Astrocyte (in vitro differentiated cells and primary cell): ENCODE measurements around the gene CNPY4. TPM values are rescaled to one million over a fixed set of nuclear protein-coding genes. Genes with fewer than 3 reads are reported as not detected.

Experiments used
- DNase-seq: peaks from one replicate; pipeline ENCODE4 v3.0.0-alpha.2; 2010; ENCODE audit warnings: low read depth
- FAIRE-seq: peaks from 2 replicates; lab custom pipeline; 2011; peaks lifted over from hg19 to GRCh38; lab: Jason Lieb, UNC
- H2AFZ ChIP-seq: 2 replicates; pipeline ENCODE4 v1.6.0; 2012; ENCODE audit warnings: low read depth, low read length, inconsistent platforms
- H3K27ac ChIP-seq: 2 replicates; pipeline ENCODE4 v1.5.1; 2011; ENCODE audit warnings: low read depth, low read length, inconsistent platforms
- H3K27me3 ChIP-seq: 2 replicates; pipeline ENCODE4 v1.6.0; 2011; ENCODE audit warnings: low read length, inconsistent platforms; ENCODE audit not compliant: insufficient read depth
- H3K36me3 ChIP-seq: 2 replicates; pipeline ENCODE4 v1.5.1; 2011; ENCODE audit warnings: low read length, inconsistent platforms; ENCODE audit not compliant: insufficient read depth
- H3K4me1 ChIP-seq: 2 replicates; pipeline ENCODE4 v1.5.1; 2011; ENCODE audit warnings: low read length, inconsistent platforms; ENCODE audit not compliant: insufficient read depth
- H3K4me2 ChIP-seq: 2 replicates; pipeline ENCODE4 v1.6.0; 2012; ENCODE audit warnings: low read length, inconsistent platforms
- H3K4me3 ChIP-seq: 2 replicates; pipeline ENCODE4 v1.5.1; 2011; ENCODE audit warnings: low read depth, mild to moderate bottlenecking, low read length, inconsistent platforms; ENCODE audit not compliant: insufficient read depth
- H3K79me2 ChIP-seq: 2 replicates; pipeline ENCODE4 v1.6.0; 2012; ENCODE audit warnings: mild to moderate bottlenecking, low read length, inconsistent platforms; ENCODE audit not compliant: insufficient read depth
- H3K9ac ChIP-seq: 2 replicates; pipeline ENCODE4 v1.6.0; 2012; ENCODE audit warnings: mild to moderate bottlenecking, low read length, inconsistent platforms
- H3K9me3 ChIP-seq: 2 replicates; pipeline ENCODE4 v1.5.1; 2012; ENCODE audit warnings: low read depth, mild to moderate bottlenecking, low read length, inconsistent platforms; ENCODE audit not compliant: insufficient read depth
- H4K20me1 ChIP-seq: 2 replicates; pipeline ENCODE4 v1.6.0; 2012; ENCODE audit warnings: low read length, inconsistent platforms; ENCODE audit not compliant: insufficient read depth
- H3K27ac Mint-ChIP-seq: one replicate; pipeline ENCODE4 v1.8.0; 2021; ENCODE audit warnings: mild to moderate bottlenecking, mixed read lengths; ENCODE audit not compliant: unreplicated experiment
- H3K27me3 Mint-ChIP-seq: one replicate; pipeline ENCODE4 v1.8.0; 2021; ENCODE audit warnings: low read depth, mixed read lengths; ENCODE audit not compliant: unreplicated experiment
- H3K36me3 Mint-ChIP-seq: one replicate; pipeline ENCODE4 v1.8.0; 2021; ENCODE audit warnings: low read depth, mixed read lengths; ENCODE audit not compliant: unreplicated experiment
- H3K4me1 Mint-ChIP-seq: one replicate; pipeline ENCODE4 v1.8.0; 2021; ENCODE audit warnings: low read depth, mixed read lengths; ENCODE audit not compliant: unreplicated experiment
- H3K4me3 Mint-ChIP-seq: one replicate; pipeline ENCODE4 v1.8.0; 2021; ENCODE audit warnings: mild to moderate bottlenecking, moderate library complexity, mixed read lengths; ENCODE audit not compliant: unreplicated experiment
- H3K9me3 Mint-ChIP-seq: one replicate; pipeline ENCODE4 v1.8.0; 2021; ENCODE audit warnings: mild to moderate bottlenecking, mixed read lengths; ENCODE audit not compliant: unreplicated experiment
- EZH2 ChIP-seq: IDR thresholded peaks from 2 replicates; pipeline ENCODE4 v1.6.1; 2012; ENCODE audit warnings: mild to moderate bottlenecking, low read length, inconsistent platforms; ENCODE audit not compliant: insufficient read depth
- total RNA-seq: library from RNA; stranded (reverse); gene quantifications from 2 replicates; pipeline ENCODE4 v1.2.1, GENCODE V29; 2021
- TF ChIP-seq, protein P1 (sequence below): IDR thresholded peaks from 2 replicates; pipeline ENCODE4 v1.5.1; 2011; ENCODE audit warnings: low read depth, mild to moderate bottlenecking, inconsistent platforms, low read length, moderate library complexity; ENCODE audit not compliant: insufficient read depth

Gene CNPY4
- total RNA-seq, 1 donor from 2014 or later = 16.4 TPM

- peak within 1 kb of the TSS; percentile 94 for H3K4me2 ChIP-seq
- peaks cover 57% of the 10 kb centered on the region for H3K4me1 ChIP-seq
- DNase-seq (peak; percentile 58), FAIRE-seq (no peak)
- Mint-ChIP-seq H3K4me1 (peaks cover 11% of the 10 kb centered on the region), H3K27ac (peak within 1 kb of the TSS; percentile 84), H3K9me3 (no peaks in the 10 kb centered on the region), H3K27me3 (no peaks in the 10 kb centered on the region), H3K4me3 (peak within 1 kb of the TSS; percentile 95), H3K36me3 (peaks cover 19% of the 10 kb centered on the region)
- H3K27ac ChIP-seq = peak within 1 kb of the TSS; percentile 84
- no peaks in the 10 kb centered on the region for H3K27me3 ChIP-seq
- H4K20me1 ChIP-seq = peaks cover 34% of the 10 kb centered on the region
- peak within 1 kb of the TSS; percentile 97 for H3K9ac ChIP-seq
- TF ChIP-seq, protein P1, sequence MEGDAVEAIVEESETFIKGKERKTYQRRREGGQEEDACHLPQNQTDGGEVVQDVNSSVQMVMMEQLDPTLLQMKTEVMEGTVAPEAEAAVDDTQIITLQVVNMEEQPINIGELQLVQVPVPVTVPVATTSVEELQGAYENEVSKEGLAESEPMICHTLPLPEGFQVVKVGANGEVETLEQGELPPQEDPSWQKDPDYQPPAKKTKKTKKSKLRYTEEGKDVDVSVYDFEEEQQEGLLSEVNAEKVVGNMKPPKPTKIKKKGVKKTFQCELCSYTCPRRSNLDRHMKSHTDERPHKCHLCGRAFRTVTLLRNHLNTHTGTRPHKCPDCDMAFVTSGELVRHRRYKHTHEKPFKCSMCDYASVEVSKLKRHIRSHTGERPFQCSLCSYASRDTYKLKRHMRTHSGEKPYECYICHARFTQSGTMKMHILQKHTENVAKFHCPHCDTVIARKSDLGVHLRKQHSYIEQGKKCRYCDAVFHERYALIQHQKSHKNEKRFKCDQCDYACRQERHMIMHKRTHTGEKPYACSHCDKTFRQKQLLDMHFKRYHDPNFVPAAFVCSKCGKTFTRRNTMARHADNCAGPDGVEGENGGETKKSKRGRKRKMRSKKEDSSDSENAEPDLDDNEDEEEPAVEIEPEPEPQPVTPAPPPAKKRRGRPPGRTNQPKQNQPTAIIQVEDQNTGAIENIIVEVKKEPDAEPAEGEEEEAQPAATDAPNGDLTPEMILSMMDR = no peak
- TF ChIP-seq EZH2 = no peak
- peak within 1 kb of the TSS; percentile 93 for H3K4me3 ChIP-seq
- peaks cover 52% of the 10 kb centered on the region for H3K79me2 ChIP-seq
- peaks cover 37% of the 10 kb centered on the region for H3K36me3 ChIP-seq
- no peaks in the 10 kb centered on the region for H3K9me3 ChIP-seq
- peak within 1 kb of the TSS; percentile 89 for H2AFZ ChIP-seq
Observed at GRCh38 chr7:100088621-100089457, 30.6 kb upstream of the CNPY4 start, which contains the start of gene COPS6. Gene COPS6 (plus strand): TSS chr7:100088969. CDS start chr7:100088991, 22 bp downstream.

DNA sequence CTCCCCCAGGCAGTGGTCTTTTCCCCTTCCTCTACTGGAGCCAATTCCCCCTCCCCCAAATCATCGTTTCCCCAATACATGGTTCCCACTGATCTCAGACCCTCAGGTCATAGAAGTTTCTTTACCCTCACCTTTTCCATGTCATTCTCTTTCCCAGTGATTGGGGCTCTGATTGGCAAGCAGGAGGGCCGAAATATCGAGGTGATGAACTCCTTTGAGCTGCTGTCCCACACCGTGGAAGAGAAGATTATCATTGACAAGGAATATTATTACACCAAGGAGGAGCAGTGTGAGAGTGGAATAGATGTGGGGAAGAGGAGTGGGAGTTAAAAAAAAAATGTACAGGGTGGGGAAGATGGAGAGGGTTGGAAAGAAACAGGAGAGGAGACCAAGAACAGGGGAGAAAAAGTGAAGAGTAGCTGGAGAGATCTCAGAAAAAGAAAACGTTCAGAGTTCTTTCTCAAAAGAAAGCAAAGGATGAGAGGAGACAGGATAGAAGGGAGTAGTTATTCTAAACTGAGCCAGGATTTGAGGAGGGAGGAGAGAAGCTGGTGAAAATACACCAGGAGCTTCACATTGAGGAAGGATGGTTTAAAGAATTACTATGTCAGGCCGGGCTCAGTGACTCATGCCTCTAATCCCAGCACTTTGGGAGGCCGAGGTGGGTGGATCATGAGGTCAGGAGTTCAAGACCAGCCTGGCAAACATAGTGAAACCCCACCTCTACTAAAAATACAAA is 29.8 kb upstream of the CNPY4 start:
- Histone ChIP-seq H3K4me2 (peak overlapping the region; percentile 94), H3K9ac (peak overlapping the region; percentile 97), H3K4me3 (peak overlapping the region; percentile 93), H4K20me1 (peaks cover 42% of the 10 kb centered on the region), H3K27me3 (no peaks in the 10 kb centered on the region), H3K27ac (peak overlapping the region; percentile 84), H3K9me3 (no peaks in the 10 kb centered on the region), H3K4me1 (peaks cover 60% of the 10 kb centered on the region), H2AFZ (peak overlapping the region; percentile 89), H3K36me3 (peaks cover 45% of the 10 kb centered on the region), H3K79me2 (peaks cover 60% of the 10 kb centered on the region)
- H3K27me3 Mint-ChIP-seq = no peaks in the 10 kb centered on the region
- peak overlapping the region; percentile 84 for H3K27ac Mint-ChIP-seq
- H3K4me3 Mint-ChIP-seq = peak overlapping the region; percentile 95
- FAIRE-seq (no peak), DNase-seq (no peak)
- TF ChIP-seq EZH2 = no peak
- TF ChIP-seq, protein P1 = no peak
- no peaks in the 10 kb centered on the region for H3K9me3 Mint-ChIP-seq
- peaks cover 11% of the 10 kb centered on the region for H3K4me1 Mint-ChIP-seq
- peaks cover 19% of the 10 kb centered on the region for H3K36me3 Mint-ChIP-seq
